ENCODE measurements around the gene EIPR1. TPM values are rescaled to one million over a fixed set of nuclear protein-coding genes. Genes with fewer than 3 reads are reported as not detected.

Gene EIPR1
- total RNA-seq, 2 experiments from 2014 or later: 39.1 to 42.7 TPM

DNA sequence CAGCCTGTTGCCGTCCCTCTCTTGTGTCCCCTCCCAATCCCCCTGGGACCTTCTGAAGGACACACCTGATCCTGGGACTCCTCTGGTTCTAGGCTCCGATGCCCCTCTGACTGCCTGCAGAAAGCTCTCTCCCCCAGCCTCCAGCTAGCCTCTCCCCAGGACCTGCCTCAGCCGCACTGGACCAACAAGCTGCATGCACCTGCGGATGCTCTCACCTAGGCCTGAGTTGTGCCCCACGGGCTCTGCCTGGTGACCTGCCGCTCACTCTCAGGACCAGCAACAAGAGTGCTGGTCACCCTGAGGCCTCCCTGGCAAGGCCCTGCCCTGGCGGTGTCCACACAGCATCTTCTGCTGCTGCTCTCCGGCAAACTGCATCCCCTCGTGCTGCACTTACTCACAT is 63.0 kb downstream of the EIPR1 start:
- ChIA-PET POLR2A (no interaction called here), CTCF (no interaction called here)

DNA sequence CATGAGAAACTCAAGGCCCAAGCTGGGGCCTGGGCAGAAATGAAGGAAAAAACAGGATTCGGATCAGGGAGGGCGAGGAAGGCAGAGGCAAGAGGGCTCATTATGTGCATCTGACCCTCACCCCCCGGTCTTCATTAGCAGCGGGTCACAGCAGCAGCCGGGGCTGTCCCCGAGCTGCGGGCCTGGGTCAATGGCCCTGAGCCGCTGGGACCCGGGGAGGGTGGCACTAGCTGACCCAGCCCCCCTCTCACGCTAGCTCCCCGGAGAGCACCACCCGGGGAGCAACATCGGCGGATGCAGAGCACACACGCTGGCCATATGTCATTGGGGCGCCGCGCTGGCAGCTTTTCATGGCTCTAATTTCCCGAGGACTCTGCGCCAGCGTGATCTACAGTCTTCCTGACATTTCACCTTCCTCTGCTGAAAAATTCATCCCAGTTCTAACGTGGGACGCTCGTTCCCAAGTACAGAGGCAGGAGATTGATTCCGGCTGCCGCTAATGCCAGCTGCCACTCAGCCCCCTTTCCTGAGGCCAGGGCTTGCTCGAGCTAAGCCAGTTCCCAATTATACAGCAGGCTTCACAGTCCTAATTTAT is 63.7 kb downstream of the EIPR1 start:
- ChIA-PET POLR2A (no interaction called here), CTCF (no interaction called here)

DNA sequence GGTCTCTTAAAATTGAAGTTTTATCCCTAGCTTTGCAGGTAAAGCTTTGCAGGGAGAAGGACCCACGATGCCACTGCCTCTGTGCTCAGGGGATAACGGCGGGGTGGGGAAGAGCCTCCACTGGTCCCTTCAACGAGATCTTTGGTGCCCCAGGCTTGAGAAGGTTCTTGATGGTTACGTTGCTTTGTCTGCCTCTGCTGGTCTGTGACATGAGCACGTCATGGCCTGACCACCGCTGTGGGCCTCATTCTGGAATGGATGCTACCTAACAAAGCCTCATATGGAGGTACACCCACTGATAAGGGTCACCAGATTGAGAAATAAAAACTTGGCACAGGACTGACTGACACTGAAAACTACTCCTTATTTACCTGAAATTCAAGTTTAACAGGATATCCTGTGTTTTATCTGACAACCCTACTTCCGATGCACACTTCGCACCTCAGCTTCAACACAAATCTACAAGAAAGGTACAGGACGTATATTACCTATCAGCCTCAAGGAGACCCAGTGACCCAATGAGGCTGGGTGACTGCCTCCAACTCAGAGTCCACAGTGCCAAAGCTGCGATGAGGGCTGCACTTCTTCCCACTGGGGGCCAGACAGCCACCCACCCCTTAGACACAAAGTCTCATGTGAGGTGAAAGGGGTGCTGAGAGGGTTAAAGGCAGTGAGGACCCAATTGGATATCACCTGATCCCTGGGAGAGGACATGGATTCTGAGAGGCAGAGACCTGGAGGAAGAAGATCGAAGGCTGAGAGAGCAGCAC is 64.9 kb downstream of the EIPR1 start:
- POLR2A ChIA-PET: no interaction called here
- CTCF ChIA-PET: no interaction called here

DNA sequence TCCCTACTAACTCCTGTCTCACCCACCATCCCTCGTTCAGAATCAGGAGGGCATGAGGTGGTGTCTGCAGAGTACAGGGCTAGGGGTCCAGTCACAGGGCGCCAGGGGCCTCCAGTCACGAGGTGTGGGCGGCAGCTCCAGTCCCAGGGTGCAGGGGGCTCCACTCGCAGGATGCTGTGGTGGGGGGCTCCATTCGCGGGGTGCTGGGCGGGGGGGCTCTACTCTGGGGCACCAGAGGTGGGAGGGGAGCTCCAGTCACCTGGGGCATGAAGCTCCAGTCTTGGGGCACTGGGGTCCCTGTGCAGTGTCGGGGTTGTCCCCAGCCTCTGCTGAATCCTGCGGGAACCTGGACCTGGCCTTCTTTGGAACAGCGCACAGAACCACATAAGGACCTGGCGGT is 66.0 kb downstream of the EIPR1 start:
- ChIA-PET CTCF (interaction anchor here (0.8 kb wide), 1 partner anchor 150 kb away, joined by 3 read pairs; no protein-coding TSS in a partner anchor), POLR2A (no interaction called here)

DNA sequence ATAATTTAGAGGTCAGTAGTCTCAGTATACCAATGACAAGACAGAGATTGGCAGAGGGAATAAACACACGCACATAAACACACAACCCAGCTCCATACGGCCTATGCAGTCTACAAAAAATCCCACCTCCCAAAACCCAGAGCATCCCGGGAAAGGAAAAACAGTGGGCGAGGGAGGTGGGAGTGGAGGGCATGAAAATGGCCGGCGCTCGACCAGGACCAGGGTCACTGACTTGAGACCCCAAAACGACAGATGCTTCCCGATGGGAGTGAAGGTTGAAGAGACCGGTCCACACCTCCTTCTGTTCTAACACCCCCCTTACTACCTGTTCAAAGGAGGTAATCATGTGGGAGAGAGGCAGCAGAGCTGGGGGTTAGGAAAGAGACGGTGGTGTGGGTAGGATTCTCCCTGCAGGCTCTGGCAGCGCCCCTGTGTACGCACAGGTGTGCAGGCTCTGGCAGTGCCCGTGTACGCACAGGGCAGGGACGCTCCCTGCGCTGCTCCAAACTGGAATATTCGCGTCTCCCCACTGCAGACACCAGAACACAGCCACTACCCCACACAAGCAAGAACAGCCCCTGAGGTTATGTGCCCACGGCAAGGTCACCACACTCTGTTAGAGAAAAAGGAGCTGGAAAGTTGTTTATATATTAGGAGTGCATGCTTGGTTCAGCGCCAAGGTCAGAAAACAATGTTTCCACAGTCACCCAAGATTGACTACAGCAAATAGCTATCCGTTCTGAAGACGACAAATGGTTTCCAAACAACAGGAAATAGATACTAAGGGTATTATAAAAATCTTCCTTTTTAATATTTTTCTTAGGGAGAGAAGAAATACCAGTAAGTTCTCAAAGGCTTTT is 67.9 kb downstream of the EIPR1 start:
- ChIA-PET POLR2A (no interaction called here), CTCF (no interaction called here)

DNA sequence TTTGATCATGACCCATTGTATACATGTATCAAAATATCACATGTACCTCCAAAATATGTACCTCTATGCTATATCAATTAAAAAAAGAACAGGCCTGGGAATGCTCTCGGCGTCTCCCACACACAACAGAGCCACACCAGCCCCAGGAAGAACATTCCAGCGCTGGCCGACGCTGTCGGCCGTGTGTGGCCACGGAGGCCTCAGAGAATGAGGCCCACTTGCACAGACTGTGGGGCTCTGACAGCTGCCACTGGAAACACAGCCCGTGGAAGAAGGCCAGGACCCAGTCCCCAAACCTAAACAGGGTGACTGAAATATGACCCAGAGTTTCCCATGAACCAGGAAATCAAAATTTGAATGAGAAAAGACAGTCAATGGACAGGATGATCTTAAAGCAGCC is 69.7 kb downstream of the EIPR1 start:
- ChIA-PET POLR2A (no interaction called here), CTCF (no interaction called here)

DNA sequence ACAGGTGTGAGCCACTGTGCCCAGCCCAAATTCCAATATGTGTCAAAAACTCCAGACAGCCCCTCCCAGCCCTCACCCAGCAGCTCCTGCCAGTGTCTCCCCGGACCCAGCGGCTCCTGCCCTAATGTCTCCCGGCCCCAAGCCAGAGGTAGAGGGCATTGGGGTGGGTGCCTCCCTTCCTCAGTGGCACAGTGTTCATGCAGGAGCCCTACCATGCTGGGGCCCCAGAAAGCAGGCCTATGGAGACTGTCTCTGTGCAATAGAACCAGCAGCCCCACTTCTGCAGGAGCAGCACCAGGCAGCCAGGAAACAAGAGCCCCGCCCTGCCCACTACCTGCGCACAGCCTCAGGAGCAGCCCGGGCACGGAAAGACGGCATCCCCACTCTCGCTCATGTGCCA is 70.4 kb downstream of the EIPR1 start:
- ChIA-PET POLR2A (no interaction called here), CTCF (no interaction called here)

DNA sequence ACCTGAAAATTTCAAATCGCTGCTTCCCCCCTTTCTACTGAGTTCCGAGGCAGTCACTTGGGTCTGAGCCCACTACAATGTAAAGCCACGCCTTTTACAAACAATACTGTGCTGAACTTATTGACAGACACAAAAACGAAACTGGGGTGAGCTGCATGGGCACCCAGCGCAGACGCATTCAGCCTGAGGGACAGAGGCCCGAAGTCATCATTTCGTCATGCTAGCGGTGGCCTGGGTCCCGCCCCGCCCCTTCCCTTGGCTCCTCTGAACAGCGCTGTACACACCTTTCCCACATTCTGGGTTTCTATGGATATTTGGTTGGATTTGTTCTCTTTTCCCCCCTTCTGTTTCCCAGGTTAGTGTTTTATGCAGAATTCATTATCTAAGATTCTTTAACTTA is 71.7 kb downstream of the EIPR1 start:
- CTCF ChIA-PET: interaction anchor here (0.9 kb wide), 1 partner anchor 126 kb away, joined by 3 read pairs; no protein-coding TSS in a partner anchor
- POLR2A ChIA-PET: no interaction called here

DNA sequence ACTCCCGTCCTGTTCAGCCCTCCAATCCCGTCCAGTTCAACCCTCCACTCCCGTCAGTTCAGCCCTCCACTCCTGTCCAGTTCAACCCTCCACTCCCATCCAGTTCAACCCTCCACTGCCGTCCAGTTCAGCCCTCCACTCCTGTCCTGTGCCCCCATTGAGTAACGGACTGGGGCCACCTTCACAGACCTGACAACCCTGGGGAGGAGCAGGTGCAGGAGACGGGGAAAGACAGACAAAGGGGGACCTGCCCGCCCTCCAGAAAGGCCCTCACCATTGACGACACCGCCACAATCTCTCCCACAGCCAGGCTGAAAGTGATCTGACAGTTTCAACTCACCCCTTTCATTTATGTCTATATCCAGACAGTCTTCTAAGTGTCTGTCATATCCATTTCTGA is 72.2 kb downstream of the EIPR1 start:
- ChIA-PET POLR2A (no interaction called here), CTCF (no interaction called here)

DNA sequence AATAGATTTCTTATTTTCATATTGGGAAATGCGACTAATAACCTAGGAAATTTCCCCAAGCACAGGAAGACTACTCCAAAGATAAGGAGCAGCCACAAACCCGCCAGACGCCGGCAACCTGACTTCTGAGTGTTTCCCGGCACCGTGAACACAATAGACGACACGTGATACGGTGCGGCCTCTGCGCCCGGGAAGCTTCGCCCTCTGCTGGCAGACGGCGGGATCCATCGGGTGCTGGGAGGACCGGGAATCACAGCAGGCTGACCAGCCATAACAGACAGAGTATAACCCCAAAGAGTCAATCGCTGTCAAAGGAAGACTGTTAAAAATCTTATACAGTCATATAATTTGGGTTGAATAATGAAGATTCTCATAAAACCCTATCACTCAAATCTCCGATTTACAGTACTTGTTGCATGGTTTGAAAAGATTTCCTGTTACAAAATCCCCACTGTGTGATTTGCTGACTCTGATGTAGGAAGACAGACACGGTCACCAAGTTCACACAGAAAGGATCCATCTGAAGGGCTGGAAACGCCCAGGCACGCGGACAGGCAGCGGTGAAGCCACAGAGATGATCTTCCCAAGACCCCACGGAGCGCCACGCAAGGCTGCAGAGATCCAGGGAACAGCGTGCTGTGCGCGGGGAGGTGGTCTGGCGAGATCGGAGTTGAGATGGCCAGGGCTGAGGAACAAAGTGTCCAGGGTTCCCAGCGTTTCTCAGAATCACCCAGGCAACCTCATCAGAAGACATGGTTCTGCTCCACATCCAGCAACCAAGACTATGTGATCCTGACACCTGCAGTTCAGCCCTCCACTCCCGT is 73.8 kb downstream of the EIPR1 start:
- CTCF ChIA-PET: interaction anchor here (0.9 kb wide), 1 partner anchor 81 kb away, joined by 3 read pairs; no protein-coding TSS in a partner anchor
- POLR2A ChIA-PET: no interaction called here

DNA sequence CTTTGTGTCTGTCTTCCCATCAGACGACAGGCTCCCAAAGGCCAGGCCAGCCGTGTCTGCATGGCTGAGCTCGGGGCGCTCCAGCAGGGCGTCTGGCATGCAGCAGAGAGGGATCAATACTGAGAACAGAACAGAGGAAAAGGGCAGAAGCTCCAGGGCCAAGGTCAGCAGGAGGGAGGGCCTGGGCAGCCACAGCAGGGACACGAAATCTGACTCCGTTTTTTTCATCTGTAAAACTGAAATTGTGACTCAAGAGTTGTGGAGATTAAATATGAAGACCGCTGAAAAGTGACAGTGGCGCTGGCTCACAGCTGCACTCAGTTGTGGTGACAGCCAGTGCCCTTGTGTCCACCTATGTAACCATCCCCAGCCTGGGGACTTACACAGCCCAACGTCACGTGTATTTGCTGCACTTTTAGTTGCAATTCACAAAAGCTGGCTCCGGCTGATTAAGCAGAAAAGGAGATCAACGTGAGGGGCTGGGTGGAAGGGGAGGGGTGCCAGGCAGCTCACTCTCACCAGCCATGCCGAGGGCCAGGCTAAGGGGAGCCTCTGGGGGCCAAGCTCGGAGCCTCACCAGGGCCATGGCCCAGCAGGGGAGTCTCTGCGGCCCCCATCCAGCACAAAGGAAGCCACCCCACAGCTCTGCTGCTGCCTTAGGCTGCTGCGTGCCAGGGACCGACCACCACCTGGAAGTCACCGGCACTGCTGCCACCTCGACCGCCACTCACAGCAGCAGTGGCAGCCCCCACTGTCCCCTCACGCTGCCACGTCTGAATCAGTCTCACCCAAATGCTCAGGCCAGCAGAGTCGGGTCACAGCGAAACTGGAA is 74.7 kb downstream of the EIPR1 start:
- ChIA-PET POLR2A (no interaction called here), CTCF (interaction anchor here (0.9 kb wide), 1 partner anchor 80 kb away, joined by 3 read pairs; no protein-coding TSS in a partner anchor)

DNA sequence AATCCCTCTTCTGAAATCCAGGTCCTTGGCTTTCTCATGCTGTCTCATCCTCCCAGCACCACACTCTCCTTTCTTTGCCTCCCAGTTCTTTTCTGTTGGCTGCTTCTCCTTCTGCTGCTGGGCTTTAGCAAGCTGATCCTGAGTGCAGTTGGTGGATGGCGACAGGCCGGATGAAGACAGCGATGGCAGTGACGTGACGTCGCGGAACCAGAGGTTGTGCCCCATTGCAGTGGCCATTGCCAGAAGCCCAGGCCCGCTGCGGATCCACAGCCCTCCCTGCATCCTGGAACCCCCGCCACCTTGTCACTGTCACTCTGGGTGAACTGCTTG is 75.2 kb downstream of the EIPR1 start:
- ChIA-PET POLR2A (no interaction called here), CTCF (no interaction called here)

DNA sequence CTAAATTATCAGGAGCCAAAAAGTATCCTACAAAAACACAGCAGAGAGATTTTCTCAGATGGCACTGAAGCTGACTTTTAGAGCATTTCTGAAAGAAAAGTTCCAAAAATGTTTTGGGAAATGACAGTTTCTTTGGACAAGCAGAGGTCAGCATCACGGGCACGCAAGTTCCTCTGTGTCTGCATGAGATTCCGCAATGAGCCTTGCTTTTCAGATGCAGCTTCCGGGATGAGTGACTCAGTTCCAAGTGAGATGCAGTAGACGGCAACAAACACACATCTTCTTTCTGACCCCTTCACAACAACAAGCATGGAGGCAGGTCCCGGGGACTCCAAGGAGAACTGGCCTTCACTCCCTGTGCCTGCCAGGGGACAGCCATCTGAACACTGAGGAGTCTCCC is 76.6 kb downstream of the EIPR1 start:
- POLR2A ChIA-PET: no interaction called here
- CTCF ChIA-PET: no interaction called here

DNA sequence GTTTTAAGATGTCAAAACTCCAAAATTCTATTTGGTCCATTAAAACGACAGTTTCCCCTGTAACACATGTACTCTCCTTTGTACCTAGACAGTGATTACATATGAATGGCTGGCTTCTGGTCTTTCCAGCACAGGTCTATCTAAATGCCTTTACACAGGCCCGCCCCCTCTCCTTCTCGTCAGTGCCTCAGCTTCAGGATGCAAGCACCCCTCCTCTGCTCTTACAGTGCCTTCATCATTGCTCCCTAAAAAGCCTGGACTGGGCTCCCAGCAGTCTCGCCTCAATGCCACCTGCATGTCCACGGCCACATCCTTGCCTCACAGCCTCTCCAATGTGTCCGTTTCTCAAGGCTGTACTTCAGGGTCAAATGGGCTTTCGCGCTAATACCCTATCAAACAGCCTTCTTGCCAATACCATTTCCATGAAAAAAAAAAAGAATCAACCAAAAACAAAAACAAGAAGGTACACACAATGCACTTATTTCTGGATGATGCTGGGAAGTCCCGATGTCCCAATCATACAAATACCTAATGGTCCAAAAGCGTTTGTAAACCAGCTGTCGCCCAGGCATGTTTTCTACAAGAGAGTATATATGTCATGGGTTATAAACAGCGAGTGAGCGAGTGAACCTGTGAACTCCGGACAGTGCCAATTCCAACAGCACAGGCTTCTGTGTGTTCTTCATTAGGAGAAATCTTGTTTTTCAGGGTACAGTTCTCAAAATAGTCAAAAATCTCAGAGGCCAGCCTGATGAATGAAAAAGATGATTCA is 77.2 kb downstream of the EIPR1 start:
- ChIA-PET CTCF (no interaction called here), POLR2A (no interaction called here)

DNA sequence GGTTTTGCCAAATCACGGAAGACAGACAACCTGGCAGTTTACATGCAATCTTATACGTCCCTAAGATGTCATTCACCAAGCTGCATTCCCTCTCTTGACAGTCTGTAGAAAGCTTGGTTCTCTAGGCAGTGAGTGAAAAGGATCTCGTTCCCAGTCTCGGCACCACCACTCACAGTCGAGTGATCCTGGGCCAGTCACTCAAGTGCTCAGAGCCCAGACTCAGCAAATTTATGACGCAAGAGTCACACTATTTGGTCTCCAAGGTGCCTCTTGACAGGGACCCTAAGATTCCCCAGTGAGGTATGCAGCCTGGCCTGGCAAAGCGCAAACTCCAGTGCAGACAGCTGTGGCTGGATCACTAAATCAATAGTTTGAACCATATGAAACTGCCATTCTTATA is 77.9 kb downstream of the EIPR1 start:
- CTCF ChIA-PET: no interaction called here
- POLR2A ChIA-PET: no interaction called here

DNA sequence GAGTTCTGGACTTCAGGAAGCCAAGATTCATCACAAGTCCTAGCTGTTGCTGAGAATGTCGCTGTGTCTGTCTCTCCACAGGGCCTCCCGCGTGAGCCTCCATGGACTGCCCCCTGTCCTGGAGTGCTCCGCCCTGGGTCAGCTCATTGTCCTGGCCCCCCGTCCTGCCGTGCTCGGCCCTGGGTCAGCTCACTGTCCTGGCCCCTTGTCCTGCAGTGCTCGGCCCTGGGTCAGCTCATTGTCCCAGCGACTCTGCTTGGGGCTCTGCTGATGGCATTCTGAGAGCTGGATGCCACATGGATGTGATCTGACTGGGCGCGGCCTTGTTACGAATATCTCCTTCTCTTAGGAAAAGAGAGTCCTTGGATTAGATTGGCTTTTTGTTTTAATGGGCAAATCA is 78.5 kb downstream of the EIPR1 start:
- ChIA-PET CTCF (no interaction called here), POLR2A (no interaction called here)

DNA sequence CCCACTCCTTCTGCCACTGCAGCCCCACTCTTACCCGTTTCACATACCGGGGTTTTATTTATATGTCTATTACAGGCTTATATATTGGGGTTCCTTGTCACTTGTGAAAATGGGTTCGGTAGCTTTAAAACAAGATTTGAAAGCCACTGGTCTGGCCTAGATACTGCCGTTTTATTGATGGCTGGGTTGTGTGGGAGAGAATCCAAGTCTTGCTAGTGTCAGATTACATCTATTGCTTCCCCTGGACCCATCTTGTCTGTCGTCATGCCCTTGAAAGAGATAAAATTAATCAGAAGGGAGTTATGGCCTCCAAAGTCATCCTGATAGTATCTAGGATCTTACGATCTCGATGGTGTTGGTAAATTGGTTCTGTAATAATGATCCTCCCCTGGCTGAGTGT is 79.4 kb downstream of the EIPR1 start:
- ChIA-PET CTCF (no interaction called here), POLR2A (no interaction called here)

DNA sequence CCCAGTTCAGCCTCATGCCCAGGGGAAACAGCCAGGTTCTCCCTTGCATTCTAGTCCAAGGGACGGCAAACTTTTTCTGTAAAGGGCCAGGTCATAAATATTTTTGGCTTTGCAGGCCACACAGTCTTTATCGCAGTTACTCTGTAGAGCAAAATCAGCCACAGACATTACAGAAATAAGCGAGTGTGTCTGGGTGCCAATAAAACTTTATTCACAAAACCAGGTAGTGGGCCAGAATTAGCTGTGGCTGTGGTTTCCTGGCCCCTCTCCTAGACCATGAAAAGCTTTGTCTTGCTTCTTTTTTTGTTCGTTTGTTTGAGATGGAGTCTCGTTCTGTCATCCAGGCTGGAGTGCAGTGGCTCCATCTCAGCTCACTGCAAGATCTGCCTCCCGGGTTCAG is 80.1 kb downstream of the EIPR1 start:
- ChIA-PET POLR2A (no interaction called here), CTCF (no interaction called here)
